ENCODE measurements around the gene KCNMB2. TPM values are rescaled to one million over a fixed set of nuclear protein-coding genes. Genes with fewer than 3 reads are reported as not detected.

Gene KCNMB2
- polyA plus RNA-seq, 4 donors = 0.06 to 3.9 (median 1.4) TPM; not detected in 1

DNA sequence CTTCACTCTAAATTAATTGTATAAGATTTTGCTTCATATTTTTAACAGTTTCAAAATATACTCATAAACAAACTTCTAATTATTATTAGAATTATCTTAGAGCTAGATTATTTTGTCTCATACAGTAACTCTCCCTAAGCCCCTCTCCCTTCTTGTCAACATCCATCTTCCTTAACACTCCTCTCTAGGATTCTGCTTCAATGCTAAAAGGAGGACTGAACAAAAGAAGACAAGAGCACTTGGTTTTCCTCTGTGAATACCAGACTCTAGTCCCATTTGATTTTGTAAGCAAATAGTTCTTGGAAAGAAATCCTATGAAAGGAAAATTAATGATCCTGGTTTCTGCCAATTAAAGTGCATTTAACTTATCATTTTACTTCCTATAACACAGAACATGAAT is 91.8 kb downstream of the KCNMB2 start:
- Histone ChIP-seq H3K36me3 (ENCODE audit: control insufficient read depth in 3 of 3, insufficient read depth in 2 of 3, low read depth in 1 of 3, low read length in 3 of 3) (no peaks in the 10 kb centered on the region), H3K4me3 (ENCODE audit: low read depth in 1 of 3, low read length in 3 of 3) (no peak overlapping the region), H3K9me3 (ENCODE audit: control insufficient read depth in 2 of 2, insufficient read depth in 1 of 2, low read depth in 1 of 2, low read length in 1 of 2) (no peaks in the 10 kb centered on the region), H3K4me1 (ENCODE audit: control insufficient read depth in 3 of 3, insufficient read depth in 2 of 3, low read depth in 1 of 3, low read length in 2 of 3) (no peaks in the 10 kb centered on the region), H3K27me3 (ENCODE audit: control insufficient read depth in 3 of 3, insufficient read depth in 3 of 3, low read length in 3 of 3) (no peaks in the 10 kb centered on the region), H3K27ac (ENCODE audit: low read depth in 1 of 3, low read length in 2 of 3) (no peak overlapping the region)
- no peak for FAIRE-seq
- DNase-seq = no peak

DNA sequence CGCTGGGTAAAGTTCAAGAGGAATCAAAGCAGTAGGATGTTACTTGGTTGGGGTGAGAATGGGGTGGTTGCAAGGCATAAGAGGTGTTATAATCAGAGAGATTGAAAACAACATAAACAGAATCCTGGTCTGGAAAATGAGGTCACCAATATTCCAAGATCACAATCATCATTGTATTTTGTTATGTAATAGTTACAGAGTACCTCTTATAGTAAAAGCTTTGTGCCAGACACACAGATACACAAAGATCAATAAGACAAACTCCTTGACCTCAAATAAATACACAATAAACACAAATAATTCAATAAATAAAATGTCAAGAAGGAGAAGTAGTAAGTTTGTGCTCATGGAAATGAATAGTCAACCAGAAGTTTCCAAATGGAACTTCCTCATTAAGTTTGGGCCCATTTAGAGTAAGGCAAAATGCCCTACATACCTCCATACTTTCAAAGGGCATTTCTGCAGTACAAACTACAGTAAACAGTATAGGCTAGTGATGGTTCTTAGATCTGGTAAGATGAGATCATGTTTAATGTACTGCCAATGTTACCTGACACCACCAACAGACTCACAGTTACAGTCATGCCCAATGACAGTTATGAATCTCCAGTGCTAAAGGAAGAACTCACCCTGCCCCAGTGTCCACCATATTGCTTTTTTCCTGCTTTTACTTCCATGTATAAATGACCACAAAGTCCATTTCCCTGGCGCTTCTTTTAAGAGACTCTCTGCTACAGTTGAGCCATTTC is 93.4 kb downstream of the KCNMB2 start:
- FAIRE-seq = no peak
- 80 to 92% (median 92%) methylated on average over 2 of the region's 2 CpGs for WGBS, 3 donors

GRCh38 chr3:178631950-178632349 is 95.7 kb downstream of the KCNMB2 start:
- Histone ChIP-seq H3K4me3 (ENCODE audit: low read depth in 1 of 3, low read length in 3 of 3) (no peak overlapping the region), H3K4me1 (ENCODE audit: control insufficient read depth in 3 of 3, insufficient read depth in 2 of 3, low read depth in 1 of 3, low read length in 2 of 3) (no peaks in the 10 kb centered on the region), H3K27ac (ENCODE audit: low read depth in 1 of 3, low read length in 2 of 3) (no peak overlapping the region), H3K9me3 (ENCODE audit: control insufficient read depth in 2 of 2, insufficient read depth in 1 of 2, low read depth in 1 of 2, low read length in 1 of 2) (peaks cover 0 to 3% of the 10 kb centered on the region in 2 donors), H3K27me3 (ENCODE audit: control insufficient read depth in 3 of 3, insufficient read depth in 3 of 3, low read length in 3 of 3) (no peaks in the 10 kb centered on the region), H3K36me3 (ENCODE audit: control insufficient read depth in 3 of 3, insufficient read depth in 2 of 3, low read depth in 1 of 3, low read length in 3 of 3) (no peaks in the 10 kb centered on the region)
- FAIRE-seq (no peak), DNase-seq (no peak)
- 74 to 88% (median 82%) methylated on average over 1 of the region's 1 CpG for WGBS, 3 donors

More for the DNA sequence above, 93.4 kb downstream of the KCNMB2 start:
- DNase-seq = no peak
- no peak overlapping the region for H3K27ac ChIP-seq (ENCODE audit: low read depth in 1 of 3, low read length in 2 of 3)
- H3K27me3 ChIP-seq (ENCODE audit: control insufficient read depth in 3 of 3, insufficient read depth in 3 of 3, low read length in 3 of 3) = no peaks in the 10 kb centered on the region
- no peaks in the 10 kb centered on the region for H3K4me1 ChIP-seq (ENCODE audit: control insufficient read depth in 3 of 3, insufficient read depth in 2 of 3, low read depth in 1 of 3, low read length in 2 of 3)
- H3K4me3 ChIP-seq (ENCODE audit: low read depth in 1 of 3, low read length in 3 of 3) = no peak overlapping the region
- peaks cover 0 to 3% of the 10 kb centered on the region in 2 donors for H3K9me3 ChIP-seq (ENCODE audit: control insufficient read depth in 2 of 2, insufficient read depth in 1 of 2, low read depth in 1 of 2, low read length in 1 of 2)
- H3K36me3 ChIP-seq (ENCODE audit: control insufficient read depth in 3 of 3, insufficient read depth in 2 of 3, low read depth in 1 of 3, low read length in 3 of 3) = no peaks in the 10 kb centered on the region

DNA sequence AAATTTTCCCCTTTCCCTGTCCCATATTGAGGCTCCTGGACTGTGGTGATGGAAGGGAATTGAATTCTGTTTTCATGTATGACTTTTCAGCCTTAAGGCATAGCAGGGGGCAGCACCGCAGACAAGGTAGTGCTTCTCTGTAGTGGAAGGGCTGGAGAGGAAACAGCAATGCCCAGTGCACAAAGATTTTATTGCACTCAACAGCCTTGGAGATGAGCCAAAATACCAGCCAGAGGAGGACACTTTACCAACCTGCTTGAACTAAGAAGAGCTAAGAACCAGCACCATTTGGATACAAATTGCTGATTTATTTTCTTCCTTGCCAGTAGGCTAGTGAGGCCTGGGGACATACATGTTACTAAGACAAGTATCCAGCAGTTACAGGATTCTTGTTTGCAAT is 98.7 kb downstream of the KCNMB2 start:
- no peaks in the 10 kb centered on the region for H3K4me1 ChIP-seq (ENCODE audit: control insufficient read depth in 3 of 3, insufficient read depth in 2 of 3, low read depth in 1 of 3, low read length in 2 of 3)
- no peak overlapping the region for H3K4me3 ChIP-seq (ENCODE audit: low read depth in 1 of 3, low read length in 3 of 3)
- DNase-seq (no peak), FAIRE-seq (no peak)
- WGBS, 3 donors = 27 to 94% (median 56%) methylated on average over 1 of the region's 1 CpG
- H3K36me3 ChIP-seq (ENCODE audit: control insufficient read depth in 3 of 3, insufficient read depth in 2 of 3, low read depth in 1 of 3, low read length in 3 of 3) = no peaks in the 10 kb centered on the region
- H3K27ac ChIP-seq (ENCODE audit: low read depth in 1 of 3, low read length in 2 of 3) = no peak overlapping the region
- H3K27me3 ChIP-seq (ENCODE audit: control insufficient read depth in 3 of 3, insufficient read depth in 3 of 3, low read length in 3 of 3) = no peaks in the 10 kb centered on the region
- H3K9me3 ChIP-seq (ENCODE audit: control insufficient read depth in 2 of 2, insufficient read depth in 1 of 2, low read depth in 1 of 2, low read length in 1 of 2) = peaks cover 0 to 3% of the 10 kb centered on the region in 2 donors

- no peak overlapping the region for H3K27ac ChIP-seq (ENCODE audit: low read depth in 1 of 3, low read length in 2 of 3)
- H3K27me3 ChIP-seq (ENCODE audit: control insufficient read depth in 3 of 3, insufficient read depth in 3 of 3, low read length in 3 of 3) = no peaks in the 10 kb centered on the region
- FAIRE-seq (no peak), DNase-seq (no peak)
- WGBS, 3 donors = 77 to 84% (median 79%) methylated on average over 3 of the region's 3 CpGs
- no peaks in the 10 kb centered on the region for H3K4me1 ChIP-seq (ENCODE audit: control insufficient read depth in 3 of 3, insufficient read depth in 2 of 3, low read depth in 1 of 3, low read length in 2 of 3)
- H3K9me3 ChIP-seq (ENCODE audit: control insufficient read depth in 2 of 2, insufficient read depth in 1 of 2, low read depth in 1 of 2, low read length in 1 of 2) = peaks cover 0 to 3% of the 10 kb centered on the region in 2 donors
- no peaks in the 10 kb centered on the region for H3K36me3 ChIP-seq (ENCODE audit: control insufficient read depth in 3 of 3, insufficient read depth in 2 of 3, low read depth in 1 of 3, low read length in 3 of 3)
- no peak overlapping the region for H3K4me3 ChIP-seq (ENCODE audit: low read depth in 1 of 3, low read length in 3 of 3)
Measured at GRCh38 chr3:178637802-178638201, 101.6 kb downstream of the KCNMB2 start.

GRCh38 chr3:178645503-178645902 is 109.3 kb downstream of the KCNMB2 start:
- no peak for DNase-seq
- no peaks in the 10 kb centered on the region for H3K27me3 ChIP-seq (ENCODE audit: control insufficient read depth in 3 of 3, insufficient read depth in 3 of 3, low read length in 3 of 3)
- H3K4me1 ChIP-seq (ENCODE audit: control insufficient read depth in 3 of 3, insufficient read depth in 2 of 3, low read depth in 1 of 3, low read length in 2 of 3) = no peaks in the 10 kb centered on the region
- no peak for FAIRE-seq
- H3K27ac ChIP-seq (ENCODE audit: low read depth in 1 of 3, low read length in 2 of 3) = no peak overlapping the region
- no peak overlapping the region for H3K4me3 ChIP-seq (ENCODE audit: low read depth in 1 of 3, low read length in 3 of 3)
- WGBS, 3 donors = 82 to 85% (median 84%) methylated on average over 3 of the region's 3 CpGs
- H3K9me3 ChIP-seq (ENCODE audit: control insufficient read depth in 2 of 2, insufficient read depth in 1 of 2, low read depth in 1 of 2, low read length in 1 of 2) = no peaks in the 10 kb centered on the region
- H3K36me3 ChIP-seq (ENCODE audit: control insufficient read depth in 3 of 3, insufficient read depth in 2 of 3, low read depth in 1 of 3, low read length in 3 of 3) = no peaks in the 10 kb centered on the region

DNA sequence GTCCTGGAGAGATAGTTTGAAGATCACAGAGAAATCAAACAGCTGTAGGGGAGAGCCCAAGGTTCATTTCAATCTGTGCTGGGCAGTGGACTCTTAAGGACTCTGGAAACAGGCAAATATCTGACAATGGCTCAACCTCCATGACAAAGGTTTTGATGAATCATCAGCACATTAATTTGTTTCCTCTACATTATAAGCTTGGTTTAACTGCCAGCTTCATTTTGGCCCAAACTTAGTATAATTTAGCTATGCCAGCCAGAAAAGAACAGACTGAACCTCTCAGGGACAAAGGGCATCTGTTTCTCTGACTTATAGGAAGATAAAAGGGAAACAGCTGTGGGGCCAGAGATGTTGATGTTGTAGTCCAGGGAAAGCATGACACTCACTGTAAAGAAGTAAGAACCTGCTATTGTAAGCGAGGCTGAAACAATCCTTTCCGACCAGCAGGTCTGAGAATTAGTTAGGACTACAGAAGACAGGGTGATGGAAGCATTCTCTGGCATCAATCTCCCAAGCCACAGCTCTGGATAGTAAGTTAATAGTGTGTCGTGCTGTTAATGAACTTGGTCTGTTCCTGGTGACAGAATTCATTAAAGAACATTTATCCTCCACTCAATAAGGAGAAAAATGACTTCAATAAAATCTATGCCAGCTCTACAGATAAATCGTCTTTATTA is 110.1 kb downstream of the KCNMB2 start:
- H3K36me3 ChIP-seq (ENCODE audit: control insufficient read depth in 3 of 3, insufficient read depth in 2 of 3, low read depth in 1 of 3, low read length in 3 of 3) = no peaks in the 10 kb centered on the region
- 53 to 64% (median 61%) methylated on average over 4 of the region's 4 CpGs for WGBS, 3 donors
- no peaks in the 10 kb centered on the region for H3K27me3 ChIP-seq (ENCODE audit: control insufficient read depth in 3 of 3, insufficient read depth in 3 of 3, low read length in 3 of 3)
- no peaks in the 10 kb centered on the region for H3K9me3 ChIP-seq (ENCODE audit: control insufficient read depth in 2 of 2, insufficient read depth in 1 of 2, low read depth in 1 of 2, low read length in 1 of 2)
- FAIRE-seq (no peak), DNase-seq (no peak)
- no peaks in the 10 kb centered on the region for H3K4me1 ChIP-seq (ENCODE audit: control insufficient read depth in 3 of 3, insufficient read depth in 2 of 3, low read depth in 1 of 3, low read length in 2 of 3)
- H3K27ac ChIP-seq (ENCODE audit: low read depth in 1 of 3, low read length in 2 of 3) = no peak overlapping the region
- H3K4me3 ChIP-seq (ENCODE audit: low read depth in 1 of 3, low read length in 3 of 3) = no peak overlapping the region

DNA sequence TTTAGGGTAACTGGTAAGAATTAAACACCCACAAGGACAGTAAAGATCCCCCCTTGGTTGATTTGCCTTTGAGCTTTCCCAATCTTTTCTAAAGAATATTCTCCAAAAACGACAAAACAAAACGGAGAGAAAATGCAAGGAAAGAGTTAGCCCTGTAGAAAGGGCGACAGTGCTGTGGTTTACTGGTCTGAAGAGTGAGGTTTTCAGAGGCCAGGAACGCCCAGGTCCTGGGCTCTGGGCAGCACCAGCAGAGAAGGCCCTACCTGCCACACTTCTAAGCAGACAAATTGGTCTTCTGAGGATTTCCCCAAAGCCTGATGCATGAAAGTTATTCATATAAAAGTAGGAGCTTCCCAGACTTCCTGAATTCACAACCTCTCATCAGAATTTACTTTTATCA is 119.3 kb downstream of the KCNMB2 start:
- WGBS, 3 donors = 67 to 86% (median 72%) methylated on average over 4 of the region's 4 CpGs
- DNase-seq = no peak
- H3K9me3 ChIP-seq (ENCODE audit: control insufficient read depth in 2 of 2, insufficient read depth in 1 of 2, low read depth in 1 of 2, low read length in 1 of 2) = peaks cover 0 to 3% of the 10 kb centered on the region in 2 donors
- no peak overlapping the region for H3K4me3 ChIP-seq (ENCODE audit: low read depth in 1 of 3, low read length in 3 of 3)
- no peaks in the 10 kb centered on the region for H3K36me3 ChIP-seq (ENCODE audit: control insufficient read depth in 3 of 3, insufficient read depth in 2 of 3, low read depth in 1 of 3, low read length in 3 of 3)
- H3K27ac ChIP-seq (ENCODE audit: low read depth in 1 of 3, low read length in 2 of 3) = no peak overlapping the region
- H3K4me1 ChIP-seq (ENCODE audit: control insufficient read depth in 3 of 3, insufficient read depth in 2 of 3, low read depth in 1 of 3, low read length in 2 of 3) = no peaks in the 10 kb centered on the region
- FAIRE-seq = no peak
- H3K27me3 ChIP-seq (ENCODE audit: control insufficient read depth in 3 of 3, insufficient read depth in 3 of 3, low read length in 3 of 3) = no peaks in the 10 kb centered on the region

All from small intestine (tissue), 7 donors.